CD4-positive, alpha-beta T cell (primary cell): ENCODE measurements around the gene GATA5. TPM values are rescaled to one million over a fixed set of nuclear protein-coding genes. Genes with fewer than 3 reads are reported as not detected.

ENCODE experiments used
- ATAC-seq: fragments of 200-7000 bp; cut with Tn5 transposase; one replicate; pipeline ENCODE4 v1.10.0; 2022; ENCODE audit warnings: mild to moderate bottlenecking; ENCODE audit not compliant: poor library complexity
- CTCF ChIA-PET: fragments of 350-600 bp; sonication (Branson Sonifier 250); formaldehyde crosslinking; loops from one replicate; lab custom pipeline; 2021; ENCODE audit warnings: antibody characterized with exemption, inconsistent platforms; lab: Charles Lee
- POLR2A ChIA-PET: fragments of 350-600 bp; sonication (Branson Sonifier 250); formaldehyde crosslinking; loops from one replicate; lab custom pipeline; 2021; ENCODE audit warnings: antibody characterized with exemption, inconsistent platforms; lab: Charles Lee
- DNase-seq, 14 experiments: peaks; one replicate each; pipeline ENCODE4 v3.0.0-alpha.2; 2013 to 2020; ENCODE audit warnings: mixed read lengths in 2 of 14
- H3K27ac ChIP-seq, 2 donors: one replicate each; pipeline versions ENCODE4 v1.5.1 to v1.7.0; 2013; ENCODE audit warnings: low read length in 2 of 2, low read depth in 1 of 2, mild to moderate bottlenecking in 1 of 2
- H3K27me3 ChIP-seq, 2 experiments: 1 replicate in 1 of 2; 2 replicates in 1 of 2; pipeline versions ENCODE4 v1.6.1 to v1.7.0; 2013; ENCODE audit warnings: low read length in 2 of 2, control low read depth in 1 of 2, mild to moderate bottlenecking in 1 of 2, moderate library complexity in 1 of 2; ENCODE audit not compliant: insufficient read depth in 2 of 2, control insufficient read depth in 1 of 2
- H3K36me3 ChIP-seq: one replicate; pipeline ENCODE4 v1.6.1; 2013; ENCODE audit warnings: low read length, control low read depth; ENCODE audit not compliant: insufficient read depth
- H3K4me1 ChIP-seq: one replicate; pipeline ENCODE4 v1.6.1; 2013; ENCODE audit warnings: low read length, control low read depth; ENCODE audit not compliant: insufficient read depth
- H3K4me3 ChIP-seq: one replicate; pipeline ENCODE4 v1.5.1; 2013; ENCODE audit warnings: mild to moderate bottlenecking, low read length, moderate library complexity
- H3K9me3 ChIP-seq, 2 experiments: 1 replicate in 1 of 2; 2 replicates in 1 of 2; pipeline versions ENCODE4 v1.6.1 to v1.7.0; 2013; ENCODE audit warnings: low read length in 2 of 2, mild to moderate bottlenecking in 2 of 2, control low read depth in 1 of 2, moderate library complexity in 1 of 2; ENCODE audit not compliant: control insufficient read depth in 1 of 2, insufficient read depth in 1 of 2
- H3K27ac Mint-ChIP-seq: one replicate; pipeline ENCODE4 v1.8.0; 2020; ENCODE audit warnings: mixed read lengths
- H3K27me3 Mint-ChIP-seq: one replicate; pipeline ENCODE4 v1.8.0; 2021; ENCODE audit warnings: mixed read lengths
- H3K36me3 Mint-ChIP-seq: one replicate; pipeline ENCODE4 v1.8.0; 2021; ENCODE audit warnings: low read depth, mixed read lengths
- H3K4me1 Mint-ChIP-seq: one replicate; pipeline ENCODE4 v1.8.0; 2021; ENCODE audit warnings: low read depth, mixed read lengths
- H3K4me3 Mint-ChIP-seq: one replicate; pipeline ENCODE4 v1.8.0; 2020; ENCODE audit warnings: mild to moderate bottlenecking, mixed read lengths
- H3K9me3 Mint-ChIP-seq: one replicate; pipeline ENCODE4 v1.8.0; 2020; ENCODE audit warnings: mixed read lengths
- intact Hi-C, 2 experiments: fragments of 100-400 bp; cut with DNase I in 1 of 2; cut with micrococcal nuclease in 1 of 2; formaldehyde crosslinking; loops; one replicate each; pipeline versions ENCODE4 v1.15.1 to v1.9.0; 2023 to 2025; cut with DNase I, micrococcal nuclease
- total RNA-seq, 174 experiments: library from RNA in 2 of 174; stranded (reverse) in 2 of 174; gene quantifications; one replicate each; pipeline ENCODE4 v1.2.3 and lab custom pipeline; 2021 to 2026
- TF ChIP-seq, protein P1 (sequence below): fragments of 200-600 bp; IDR thresholded peaks from one replicate; pipeline ENCODE4 v1.8.0; 2022; ENCODE audit warnings: antibody characterized with exemption, mild to moderate bottlenecking

Gene GATA5
- total RNA-seq, 2 experiments from 2014 or later = not detected

DNA sequence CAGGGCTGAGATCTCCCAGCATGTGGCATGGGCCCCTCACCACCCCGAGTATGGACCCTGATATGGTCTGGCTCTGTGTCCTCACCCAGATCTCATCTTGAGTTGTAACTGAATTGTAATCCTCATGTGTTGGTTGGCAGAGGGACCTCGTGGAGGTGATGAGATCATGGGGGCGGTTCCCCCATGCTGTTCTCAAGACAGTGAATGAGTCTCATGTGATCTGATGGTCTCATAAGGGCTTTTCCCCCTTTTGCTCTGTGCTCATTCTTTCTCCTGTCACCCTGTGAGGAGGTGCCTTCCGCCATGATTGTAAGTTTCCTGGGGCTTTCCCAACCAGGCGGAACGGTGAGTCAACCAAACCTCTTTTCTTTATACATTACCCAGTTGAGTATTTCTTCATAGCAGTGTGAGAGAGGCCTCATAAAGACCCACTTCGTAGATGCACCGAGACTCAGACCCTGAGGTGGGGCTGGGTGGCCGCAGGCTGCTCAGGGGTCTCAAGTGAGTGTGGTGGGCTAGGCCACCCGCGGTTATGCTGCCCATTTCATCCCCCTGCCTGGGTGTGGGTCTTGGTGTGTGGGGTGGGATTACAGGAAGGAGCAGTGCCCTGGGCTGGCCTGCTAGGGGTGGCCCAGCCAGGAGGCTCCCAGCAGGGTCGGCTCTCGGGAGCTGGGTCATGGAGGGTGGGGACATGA lies 26.2 kb upstream of the GATA5 start:
- Histone ChIP-seq H3K4me1 (peaks cover 22% of the 10 kb centered on the region), H3K27me3 (peaks cover 0 to 3% of the 10 kb centered on the region in 2 experiments), H3K27ac (no peak overlapping the region), H3K9me3 (peaks cover 0 to 2% of the 10 kb centered on the region in 2 experiments), H3K36me3 (no peaks in the 10 kb centered on the region), H3K4me3 (no peak overlapping the region)
- Mint-ChIP-seq H3K27me3 (no peaks in the 10 kb centered on the region), H3K36me3 (no peaks in the 10 kb centered on the region), H3K4me1 (peaks cover 12% of the 10 kb centered on the region), H3K27ac (no peak overlapping the region), H3K4me3 (no peak overlapping the region), H3K9me3 (no peaks in the 10 kb centered on the region)
- DNase-seq (peak in 12 of 14 experiments; percentile 3 to 86 (median 38)), ATAC-seq (peak; percentile 75)
- intact Hi-C loops = loop anchor here (2.0 to 5.0 kb wide), 2 partner anchors 115 to 165 kb away; no protein-coding TSS in a partner anchor
- TF ChIP-seq, protein P1, sequence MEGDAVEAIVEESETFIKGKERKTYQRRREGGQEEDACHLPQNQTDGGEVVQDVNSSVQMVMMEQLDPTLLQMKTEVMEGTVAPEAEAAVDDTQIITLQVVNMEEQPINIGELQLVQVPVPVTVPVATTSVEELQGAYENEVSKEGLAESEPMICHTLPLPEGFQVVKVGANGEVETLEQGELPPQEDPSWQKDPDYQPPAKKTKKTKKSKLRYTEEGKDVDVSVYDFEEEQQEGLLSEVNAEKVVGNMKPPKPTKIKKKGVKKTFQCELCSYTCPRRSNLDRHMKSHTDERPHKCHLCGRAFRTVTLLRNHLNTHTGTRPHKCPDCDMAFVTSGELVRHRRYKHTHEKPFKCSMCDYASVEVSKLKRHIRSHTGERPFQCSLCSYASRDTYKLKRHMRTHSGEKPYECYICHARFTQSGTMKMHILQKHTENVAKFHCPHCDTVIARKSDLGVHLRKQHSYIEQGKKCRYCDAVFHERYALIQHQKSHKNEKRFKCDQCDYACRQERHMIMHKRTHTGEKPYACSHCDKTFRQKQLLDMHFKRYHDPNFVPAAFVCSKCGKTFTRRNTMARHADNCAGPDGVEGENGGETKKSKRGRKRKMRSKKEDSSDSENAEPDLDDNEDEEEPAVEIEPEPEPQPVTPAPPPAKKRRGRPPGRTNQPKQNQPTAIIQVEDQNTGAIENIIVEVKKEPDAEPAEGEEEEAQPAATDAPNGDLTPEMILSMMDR = no peak
- ChIA-PET CTCF (no interaction called here), POLR2A (no interaction called here)

DNA sequence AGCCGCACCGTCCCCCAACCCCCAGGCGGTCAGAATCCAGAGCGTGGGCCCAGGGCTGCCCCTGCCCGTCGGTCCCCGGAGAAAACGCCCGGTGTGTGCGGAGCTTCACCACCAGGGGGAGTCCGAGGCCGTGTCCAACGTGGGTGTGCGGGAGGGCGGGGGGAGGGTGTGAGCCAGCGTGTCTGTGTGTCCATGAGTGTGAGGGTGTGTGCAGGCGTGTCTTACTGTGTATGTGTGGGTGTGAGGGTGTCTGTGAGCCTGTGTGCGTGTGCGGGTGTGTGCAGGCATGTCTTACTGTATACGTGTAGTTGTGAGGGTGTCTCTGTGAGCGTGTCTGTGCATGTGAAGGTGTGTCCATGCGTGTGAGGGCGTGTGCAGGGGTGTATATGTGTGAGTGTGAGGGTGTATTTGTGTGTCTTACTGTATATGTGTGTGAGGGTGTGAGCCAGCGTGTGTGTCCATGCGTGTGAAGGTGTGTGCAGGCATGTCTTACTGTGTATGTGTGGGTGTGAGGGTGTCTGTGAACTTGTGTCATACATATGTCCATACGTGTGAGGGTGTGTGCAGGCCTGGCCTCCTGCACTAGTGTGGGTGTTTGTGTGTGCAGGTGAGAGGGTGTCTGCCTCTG lies 24.6 kb upstream of the GATA5 start:
- no peaks in the 10 kb centered on the region for H3K27me3 Mint-ChIP-seq

GRCh38 chr20:62499758-62500236 lies 24.0 kb upstream of the GATA5 start:
- ChIA-PET POLR2A (interaction anchor here (1.4 kb wide), 1 partner anchor 308 kb away, joined by 3 read pairs; no protein-coding TSS in a partner anchor), CTCF (interaction anchor here (0.6 to 2.1 kb wide), 12 partner anchors 14 to 364 kb away, joined by 3 to 20 read pairs (median 4); partner anchors contain the start of gene SLCO4A1)
- H3K27me3 Mint-ChIP-seq = no peaks in the 10 kb centered on the region
- intact Hi-C loops = loop anchor here (1.0 to 10.0 kb wide), 7 partner anchors 117 to 505 kb away; partner anchors contain the start of gene BHLHE23 (in 1 of the 2)
- no peak overlapping the region for H3K27ac Mint-ChIP-seq
- ATAC-seq (no peak), DNase-seq (no peak)
- H3K9me3 Mint-ChIP-seq = no peaks in the 10 kb centered on the region
- H3K4me3 Mint-ChIP-seq = no peak overlapping the region
- no peaks in the 10 kb centered on the region for H3K36me3 ChIP-seq
- TF ChIP-seq, protein P1 = no peak
- H3K4me1 ChIP-seq = peaks cover 25% of the 10 kb centered on the region
- H3K4me3 ChIP-seq = no peak overlapping the region
- no peaks in the 10 kb centered on the region for H3K36me3 Mint-ChIP-seq
- H3K4me1 Mint-ChIP-seq = peaks cover 12% of the 10 kb centered on the region
- H3K27ac ChIP-seq = no peak overlapping the region
- H3K9me3 ChIP-seq = peaks cover 0 to 5% of the 10 kb centered on the region in 2 experiments
- H3K27me3 ChIP-seq = peaks cover 0 to 4% of the 10 kb centered on the region in 2 experiments

More for the DNA sequence above, 24.6 kb upstream of the GATA5 start:
- CTCF ChIA-PET = interaction anchor here (0.6 to 2.1 kb wide), 12 partner anchors 14 to 364 kb away, joined by 3 to 20 read pairs (median 4); partner anchors contain the start of gene SLCO4A1
- H3K36me3 ChIP-seq = no peaks in the 10 kb centered on the region
- H3K4me1 ChIP-seq = peaks cover 25% of the 10 kb centered on the region
- H3K27ac ChIP-seq = no peak overlapping the region
- no peaks in the 10 kb centered on the region for H3K36me3 Mint-ChIP-seq
- no peak overlapping the region for H3K4me3 Mint-ChIP-seq
- peaks cover 12% of the 10 kb centered on the region for H3K4me1 Mint-ChIP-seq
- intact Hi-C loops = loop anchor here (1.0 to 5.0 kb wide), 5 partner anchors 116 to 308 kb away; no protein-coding TSS in a partner anchor
- no peak overlapping the region for H3K4me3 ChIP-seq
- no peak overlapping the region for H3K27ac Mint-ChIP-seq
- no peaks in the 10 kb centered on the region for H3K9me3 Mint-ChIP-seq
- peaks cover 0 to 5% of the 10 kb centered on the region in 2 experiments for H3K9me3 ChIP-seq
- TF ChIP-seq, protein P1 = peak; percentile 71
- H3K27me3 ChIP-seq = peaks cover 0 to 4% of the 10 kb centered on the region in 2 experiments
- POLR2A ChIA-PET = interaction anchor here (1.4 kb wide), 1 partner anchor 308 kb away, joined by 3 read pairs; no protein-coding TSS in a partner anchor
- DNase-seq (peak; percentile 70 to 88 (median 79)), ATAC-seq (peak; percentile 72)
